Muscle layer of duodenum (tissue), 2 donors: ENCODE measurements around the gene RFX7.
A peak's percentile ranks its signal among the peaks of the same experiment; 100 is the strongest.

Experiments
- H3K27ac ChIP-seq: one replicate; pipeline ENCODE4 v1.7.0; 2013; ENCODE audit warnings: mild to moderate bottlenecking, low read length
- H3K27me3 ChIP-seq: one replicate; pipeline ENCODE4 v1.7.0; 2013; ENCODE audit warnings: low read depth, mild to moderate bottlenecking, control low read depth, low read length
- H3K36me3 ChIP-seq, 2 donors: one replicate each; pipeline ENCODE4 v1.7.0; 2013; ENCODE audit warnings: low read length in 2 of 2, control low read depth in 1 of 2, mild to moderate bottlenecking in 1 of 2; ENCODE audit not compliant: insufficient read depth in 2 of 2, control insufficient read depth in 1 of 2
- H3K4me1 ChIP-seq, 2 donors: one replicate each; pipeline ENCODE4 v1.7.0; 2013; ENCODE audit warnings: low read length in 2 of 2, mild to moderate bottlenecking in 2 of 2, control low read depth in 1 of 2, moderate library complexity in 1 of 2; ENCODE audit not compliant: insufficient read depth in 2 of 2, control insufficient read depth in 1 of 2
- H3K4me3 ChIP-seq, 2 donors: one replicate each; pipeline ENCODE4 v1.7.0; 2013; ENCODE audit warnings: low read length in 2 of 2, low read depth in 1 of 2, mild to moderate bottlenecking in 1 of 2
- H3K9me3 ChIP-seq, 2 donors: one replicate each; pipeline ENCODE4 v1.7.0; 2013; ENCODE audit warnings: low read length in 2 of 2, control low read depth in 1 of 2, mild to moderate bottlenecking in 1 of 2; ENCODE audit not compliant: control insufficient read depth in 1 of 2
- donor health status: healthy.

The RFX7 gene

DNA sequence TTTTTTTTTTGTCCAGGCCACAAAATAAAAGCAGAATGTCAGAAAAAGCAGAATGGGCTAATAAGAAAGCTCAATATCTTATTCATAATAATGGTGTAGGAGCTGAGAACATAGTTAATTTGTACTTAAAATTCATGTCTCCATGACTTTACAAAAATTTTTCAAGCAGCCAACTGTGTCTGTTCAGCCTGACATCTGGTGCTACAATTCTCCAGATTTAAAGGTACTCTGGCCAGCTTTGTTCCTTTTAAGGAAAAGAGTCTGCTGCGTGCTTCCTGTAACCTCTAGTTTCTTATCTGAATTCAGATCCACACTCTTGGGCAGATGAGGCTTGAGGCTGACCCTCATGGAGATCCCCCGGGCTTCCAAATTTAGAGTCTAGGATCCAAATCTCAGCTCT, 8.7 kb upstream of the RFX7 start:
- Histone ChIP-seq H3K36me3 (no peaks in the 10 kb centered on the region), H3K4me1 (no peaks in the 10 kb centered on the region), H3K4me3 (no peak overlapping the region), H3K27me3 (no peaks in the 10 kb centered on the region), H3K27ac (no peak overlapping the region), H3K9me3 (no peaks in the 10 kb centered on the region)

DNA sequence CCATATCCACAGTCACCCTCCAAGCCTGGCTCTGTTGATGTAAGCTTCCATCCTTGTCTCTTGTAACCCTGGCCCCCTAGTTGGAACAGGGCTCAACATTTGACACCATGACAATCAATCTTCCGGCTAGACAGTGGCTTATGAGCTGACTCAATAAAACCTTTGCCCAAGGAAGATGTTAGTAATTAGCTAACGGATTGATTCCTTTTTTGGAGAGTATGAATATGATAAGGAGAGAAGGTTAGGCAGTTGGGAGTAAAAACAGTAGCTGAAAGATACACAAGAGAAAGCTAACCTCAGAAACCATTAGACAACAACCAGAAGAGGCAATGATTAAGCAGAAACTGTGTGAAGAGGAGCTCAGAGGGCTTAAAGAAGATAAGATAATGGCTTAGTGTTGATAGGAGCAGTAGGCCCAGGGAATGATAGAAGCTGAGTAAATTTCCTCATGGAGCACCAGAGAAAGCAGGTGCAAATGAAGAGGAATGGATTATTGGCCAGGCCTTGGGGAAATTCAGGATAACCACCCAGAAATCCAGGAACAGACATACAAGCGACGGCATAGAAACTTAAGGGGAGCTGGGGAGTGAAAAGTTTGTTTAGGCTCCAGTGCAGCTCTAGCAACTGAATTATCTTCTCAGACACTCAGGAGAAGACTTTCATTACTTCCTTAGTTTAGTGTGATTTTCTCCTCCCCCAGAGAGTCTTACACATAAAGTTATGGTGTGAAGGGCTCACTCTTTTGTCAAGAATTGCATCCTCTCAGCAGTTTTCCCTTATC, 7.8 kb upstream of the RFX7 start:
- Histone ChIP-seq H3K27ac (no peak overlapping the region), H3K9me3 (no peaks in the 10 kb centered on the region), H3K27me3 (no peaks in the 10 kb centered on the region), H3K36me3 (no peaks in the 10 kb centered on the region), H3K4me3 (no peak overlapping the region), H3K4me1 (no peaks in the 10 kb centered on the region)

DNA sequence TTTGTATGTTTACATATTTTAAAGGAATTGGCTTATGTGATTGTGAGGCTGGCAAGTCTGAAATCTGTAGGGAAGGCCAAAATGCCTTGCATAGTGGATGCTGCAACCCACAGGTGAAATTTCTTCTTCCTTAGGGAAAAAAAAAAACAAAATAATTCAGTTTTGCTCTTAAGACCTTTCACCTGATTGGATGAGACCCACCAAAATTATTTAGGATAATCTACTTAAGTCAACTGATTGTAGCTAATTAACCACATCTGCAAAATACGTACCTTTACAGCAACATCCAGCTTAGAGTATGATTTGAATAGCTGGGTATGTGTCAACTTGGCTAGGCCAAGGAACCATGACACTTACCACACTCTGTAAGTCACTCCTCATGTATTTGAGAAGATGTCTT, 6.9 kb upstream of the RFX7 start:
- no peak overlapping the region for H3K27ac ChIP-seq
- no peaks in the 10 kb centered on the region for H3K9me3 ChIP-seq
- no peak overlapping the region for H3K4me3 ChIP-seq
- H3K36me3 ChIP-seq = no peaks in the 10 kb centered on the region
- peaks cover 2% of the 10 kb centered on the region in 2 donors for H3K4me1 ChIP-seq
- no peaks in the 10 kb centered on the region for H3K27me3 ChIP-seq

DNA sequence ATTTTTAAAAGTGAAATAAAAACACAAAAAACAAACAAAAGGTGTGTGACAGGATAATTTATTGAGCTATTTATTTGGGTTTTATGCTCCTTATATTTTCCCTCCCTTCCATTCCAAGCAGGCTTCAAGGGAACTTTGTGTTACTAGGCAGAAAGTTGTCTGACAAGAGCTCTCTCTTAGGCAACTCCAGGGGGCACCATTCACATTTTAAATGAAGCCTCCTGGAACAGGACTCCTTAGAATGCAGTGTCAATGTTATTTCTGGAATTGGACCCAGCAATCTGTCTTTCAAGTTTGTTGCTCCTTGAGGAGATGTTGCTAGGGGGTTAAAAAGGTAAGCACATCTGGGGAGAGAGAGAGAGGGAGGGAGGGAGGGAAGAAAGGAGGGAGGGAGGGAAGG, 5.4 kb upstream of the RFX7 start:
- no peaks in the 10 kb centered on the region for H3K9me3 ChIP-seq
- no peak overlapping the region for H3K4me3 ChIP-seq
- H3K27ac ChIP-seq = no peak overlapping the region
- H3K4me1 ChIP-seq = peaks cover 6 to 13% of the 10 kb centered on the region in 2 donors
- H3K27me3 ChIP-seq = no peaks in the 10 kb centered on the region
- H3K36me3 ChIP-seq = no peaks in the 10 kb centered on the region

DNA sequence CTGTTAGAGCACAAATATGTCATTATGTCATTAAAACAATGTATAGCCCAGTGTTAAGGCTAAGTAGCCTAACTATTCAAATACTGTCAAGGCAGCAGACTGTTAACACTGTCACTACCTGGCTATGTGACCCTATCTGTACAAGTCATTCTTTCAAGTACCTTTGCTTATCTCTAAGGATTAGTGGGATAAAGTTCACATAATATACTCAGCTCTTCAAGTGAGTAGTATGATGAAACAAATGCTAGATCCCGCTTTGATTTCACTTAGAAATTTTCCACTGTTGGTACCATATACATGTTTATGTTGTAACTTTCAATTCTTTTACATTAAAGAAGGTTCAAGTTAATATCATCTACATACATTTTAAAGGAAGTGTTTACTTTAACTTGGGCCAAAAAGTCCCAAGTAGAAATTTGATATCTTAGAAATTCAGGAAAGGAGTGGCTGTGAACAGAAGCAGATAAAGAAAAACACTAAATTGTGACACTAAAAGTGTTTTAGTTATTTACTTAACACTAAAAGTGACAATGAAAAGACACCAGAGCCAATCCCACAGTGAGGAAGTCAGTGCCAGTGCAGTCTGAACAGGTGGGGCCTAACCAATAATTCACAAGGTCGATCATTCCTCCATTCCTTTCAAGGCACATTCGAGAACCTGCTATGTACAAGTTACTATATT, 4.8 kb upstream of the RFX7 start:
- Histone ChIP-seq H3K36me3 (no peaks in the 10 kb centered on the region), H3K4me1 (peaks cover 6 to 13% of the 10 kb centered on the region in 2 donors), H3K4me3 (no peak overlapping the region), H3K9me3 (no peaks in the 10 kb centered on the region), H3K27ac (no peak overlapping the region), H3K27me3 (no peaks in the 10 kb centered on the region)

DNA sequence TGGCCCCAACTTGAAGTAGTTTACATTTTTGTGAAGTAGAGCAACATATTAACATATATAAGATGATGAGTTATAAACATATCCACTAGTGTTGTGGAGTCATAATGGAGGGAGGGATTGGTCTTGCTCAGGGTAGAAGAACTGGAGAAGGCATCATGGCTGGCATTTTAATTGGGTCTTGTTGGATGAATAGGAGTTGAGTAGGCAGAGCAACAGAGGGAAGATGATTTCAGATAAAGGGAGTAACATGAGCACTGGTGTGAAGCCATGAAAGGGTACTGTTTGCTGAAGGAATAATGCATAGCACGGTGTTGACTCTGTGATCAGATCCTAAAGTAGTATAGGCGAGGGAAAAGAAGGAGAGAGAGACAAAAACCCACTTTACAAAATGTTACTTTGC, 3.6 kb upstream of the RFX7 start:
- Histone ChIP-seq H3K36me3 (no peaks in the 10 kb centered on the region), H3K27me3 (no peaks in the 10 kb centered on the region), H3K27ac (no peak overlapping the region), H3K4me1 (peaks cover 6 to 13% of the 10 kb centered on the region in 2 donors), H3K4me3 (no peak overlapping the region), H3K9me3 (no peaks in the 10 kb centered on the region)

DNA sequence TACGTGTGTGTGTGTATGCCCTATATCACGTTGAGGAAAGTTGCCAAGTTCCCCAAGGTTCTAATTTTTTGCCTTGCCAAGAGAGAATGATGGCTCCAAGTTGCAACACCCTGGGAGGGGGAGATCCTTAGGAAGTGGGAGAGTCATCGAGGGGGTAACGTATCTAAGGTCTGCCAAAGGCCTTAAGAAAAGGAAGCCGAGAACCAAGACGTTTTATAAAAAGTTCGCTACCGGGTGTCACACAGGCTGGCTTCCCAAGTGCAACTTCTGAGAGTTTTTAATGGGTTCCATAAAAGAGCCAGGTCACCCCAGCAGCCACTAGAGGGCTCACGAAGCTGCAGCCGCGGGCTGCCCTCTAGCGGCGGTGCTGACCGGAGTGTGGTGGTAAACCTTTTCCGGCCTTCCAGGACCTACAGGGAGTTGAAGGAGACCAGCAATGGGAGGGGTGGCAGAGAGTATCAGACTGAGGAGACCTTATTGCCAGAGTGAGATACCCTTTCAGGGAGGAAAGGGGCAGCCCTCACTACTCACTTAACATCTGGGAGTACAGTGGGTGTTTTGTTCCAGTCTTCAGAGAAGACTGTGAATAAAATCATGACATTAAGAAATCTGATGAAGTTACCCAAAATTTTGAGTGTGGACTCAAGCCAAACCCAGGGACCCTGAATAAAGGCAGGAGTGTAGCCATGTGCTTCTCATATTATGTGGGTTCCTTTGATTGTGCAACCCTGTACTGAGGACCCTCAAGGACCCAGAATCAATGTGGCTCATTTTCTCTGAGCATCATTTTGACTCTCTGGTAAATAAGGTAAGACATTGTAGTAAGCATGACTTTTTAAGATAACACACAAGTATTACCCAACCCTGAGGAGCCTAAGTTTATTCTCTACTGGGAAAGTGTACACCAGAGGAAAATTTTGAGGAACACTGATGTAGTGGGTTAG, 2.5 kb upstream of the RFX7 start:
- no peaks in the 10 kb centered on the region for H3K27me3 ChIP-seq
- no peaks in the 10 kb centered on the region for H3K9me3 ChIP-seq
- H3K27ac ChIP-seq = peak overlapping the region; percentile 72
- no peaks in the 10 kb centered on the region for H3K36me3 ChIP-seq
- H3K4me1 ChIP-seq = peaks cover 9 to 23% of the 10 kb centered on the region in 2 donors
- H3K4me3 ChIP-seq = peak overlapping the region; percentile 50 to 61

DNA sequence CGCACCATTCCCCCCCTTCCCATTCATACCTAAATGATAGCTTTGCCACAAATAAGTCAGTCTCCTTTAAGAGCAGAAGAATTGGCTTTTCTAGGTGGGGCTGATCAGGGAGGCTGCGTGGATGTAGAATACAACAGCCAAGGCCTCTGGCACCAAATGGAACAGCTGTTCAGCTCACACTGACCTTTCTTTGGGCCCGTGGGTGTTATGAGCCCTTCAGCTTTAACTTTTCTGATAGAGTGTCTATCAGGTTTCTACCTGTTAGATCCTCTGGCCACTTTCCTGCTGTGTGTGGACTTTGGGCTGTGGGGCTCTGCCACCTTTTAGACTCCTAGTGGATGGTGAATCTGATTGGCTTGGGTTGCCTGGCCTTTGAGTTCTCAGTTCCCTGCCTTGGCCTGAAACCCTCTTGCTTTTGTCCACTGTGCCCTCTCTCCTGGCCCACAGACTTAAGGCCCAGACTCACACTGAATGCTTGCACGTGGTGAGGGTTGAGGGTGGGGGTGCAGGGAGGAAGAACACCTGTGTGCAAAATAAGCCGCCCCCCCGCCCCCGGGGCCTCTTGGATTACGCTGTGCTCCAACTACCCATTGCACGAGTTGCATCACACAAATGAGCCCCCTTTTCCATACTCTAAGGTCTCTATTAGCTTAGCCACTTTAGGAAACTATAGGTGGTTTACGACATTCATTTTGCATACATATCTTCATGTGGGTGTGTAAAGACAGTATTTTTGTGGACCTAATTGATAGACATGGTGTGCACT, 1.3 kb upstream of the RFX7 start:
- peaks cover 13 to 25% of the 10 kb centered on the region in 2 donors for H3K4me1 ChIP-seq
- peak overlapping the region; percentile 73 to 78 for H3K4me3 ChIP-seq
- peak overlapping the region; percentile 61 for H3K27ac ChIP-seq
- H3K9me3 ChIP-seq = no peaks in the 10 kb centered on the region
- H3K27me3 ChIP-seq = no peaks in the 10 kb centered on the region
- H3K36me3 ChIP-seq = no peaks in the 10 kb centered on the region

DNA sequence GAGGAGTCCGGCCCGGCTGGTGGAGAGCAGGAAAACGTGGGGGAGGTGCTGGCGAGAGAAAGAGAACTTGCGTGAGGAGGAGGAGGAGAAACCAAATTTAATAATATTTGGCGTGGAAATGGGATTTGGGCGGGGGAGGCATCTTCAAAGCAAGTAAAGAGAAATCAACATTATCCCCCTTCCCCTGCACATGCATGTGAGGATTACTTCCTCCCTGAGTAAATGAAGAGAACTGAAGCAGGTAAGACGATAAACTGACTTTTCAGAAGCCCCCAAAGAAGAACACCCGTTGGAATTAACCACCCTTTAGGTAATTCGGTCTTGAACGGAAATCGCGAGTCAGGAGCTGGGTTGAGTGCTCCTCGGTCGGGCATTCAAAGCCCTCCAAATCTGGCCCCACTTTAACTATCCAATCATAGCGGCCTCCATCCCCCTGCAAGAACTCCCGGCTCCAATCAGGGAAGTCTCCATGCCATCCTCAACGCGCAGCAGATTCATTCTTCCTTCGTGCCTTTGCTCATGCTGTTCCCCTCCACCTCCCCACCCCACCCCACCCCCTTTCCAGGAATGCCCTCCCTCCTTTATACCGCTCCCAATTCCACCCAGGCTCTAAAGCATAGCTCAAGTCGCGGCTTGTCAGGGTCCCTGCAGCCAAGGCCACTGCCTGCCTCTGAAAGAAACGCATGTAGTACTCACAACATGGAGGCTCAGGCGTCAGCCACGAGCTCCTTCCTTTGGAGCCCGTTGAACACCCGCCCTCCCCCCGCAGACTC, 545 bp upstream of the RFX7 start:
- Histone ChIP-seq H3K9me3 (no peaks in the 10 kb centered on the region), H3K4me3 (peak overlapping the region; percentile 73 to 78), H3K27ac (peak overlapping the region; percentile 61), H3K36me3 (no peaks in the 10 kb centered on the region), H3K27me3 (no peaks in the 10 kb centered on the region), H3K4me1 (peaks cover 13 to 25% of the 10 kb centered on the region in 2 donors)

DNA sequence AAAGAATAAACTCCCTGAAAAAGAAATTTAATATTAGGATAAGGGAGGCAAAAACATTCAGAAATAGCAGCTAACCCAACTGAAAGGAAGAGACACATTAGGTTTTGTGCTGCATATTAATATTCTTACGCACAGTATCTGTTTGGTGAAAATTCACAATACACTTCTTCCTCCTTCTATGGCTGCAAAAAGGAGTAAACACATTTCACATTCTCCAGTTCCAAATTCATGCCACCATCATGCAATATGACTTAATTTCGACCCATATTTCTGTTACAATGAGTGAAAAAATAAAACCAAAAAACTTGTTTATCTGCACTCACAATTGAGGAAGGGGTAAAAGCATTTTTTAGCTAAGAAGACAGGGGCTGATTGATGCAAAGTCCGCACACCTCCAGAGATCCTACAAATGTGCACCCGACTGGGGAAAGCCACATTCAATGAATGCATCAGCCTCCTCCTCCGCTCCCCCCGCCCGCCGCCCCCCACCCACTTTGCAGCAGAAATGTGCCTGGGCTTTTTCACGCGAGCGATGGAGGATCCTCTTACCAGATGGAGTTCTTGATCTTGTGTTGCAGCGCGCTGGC, 1.0 kb downstream of the RFX7 start:
- no peaks in the 10 kb centered on the region for H3K9me3 ChIP-seq
- H3K4me3 ChIP-seq = peak overlapping the region; percentile 74 to 76
- no peaks in the 10 kb centered on the region for H3K27me3 ChIP-seq
- H3K27ac ChIP-seq = peak overlapping the region; percentile 49
- H3K4me1 ChIP-seq = peaks cover 13 to 30% of the 10 kb centered on the region in 2 donors
- no peaks in the 10 kb centered on the region for H3K36me3 ChIP-seq
